ENCODE data around the gene GAB1.

GAB1 gene

DNA sequence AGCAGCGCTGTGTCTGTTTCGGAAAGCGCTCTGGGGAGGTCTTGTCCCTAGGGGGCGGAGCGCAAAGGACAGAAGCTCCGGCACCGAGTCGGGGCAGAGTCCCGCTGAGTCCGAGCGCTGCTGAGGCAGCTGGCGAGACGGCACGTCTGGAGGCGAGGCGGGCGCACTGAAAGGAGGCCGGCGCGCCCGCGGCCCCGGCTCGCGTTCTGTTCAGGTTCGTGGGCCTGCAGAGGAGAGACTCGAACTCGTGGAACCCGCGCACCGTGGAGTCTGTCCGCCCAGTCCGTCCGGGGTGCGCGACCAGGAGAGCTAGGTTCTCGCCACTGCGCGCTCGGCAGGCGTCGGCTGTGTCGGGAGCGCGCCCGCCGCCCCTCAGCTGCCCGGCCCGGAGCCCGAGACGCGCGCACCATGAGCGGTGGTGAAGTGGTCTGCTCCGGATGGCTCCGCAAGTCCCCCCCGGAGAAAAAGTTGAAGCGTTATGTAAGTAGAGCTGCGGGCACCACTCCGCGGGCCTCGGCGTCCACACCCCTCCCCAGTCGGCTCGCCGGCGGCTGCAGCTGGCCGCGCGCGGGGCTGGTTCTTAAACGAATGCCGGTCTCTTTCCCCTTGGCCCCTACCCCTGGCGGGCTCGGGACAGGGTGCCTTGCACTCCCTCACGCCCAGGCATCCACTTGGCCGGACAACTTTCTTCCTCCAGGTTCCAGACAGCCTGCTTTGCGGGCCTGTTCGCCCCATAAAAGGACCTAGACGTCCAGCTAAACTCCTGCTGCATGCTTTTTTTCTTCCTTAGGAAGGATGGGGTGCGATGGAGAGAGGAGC lies at the start of gene GAB1:
Gene GAB1, plus strand, starts transcription at position 96 of the 819 bp plus-strand sequence. Its CDS starts 313 bp downstream, at position 409.
- peak; percentile 77 for DNase-seq (ENCODE audit: low spot score)

DNA sequence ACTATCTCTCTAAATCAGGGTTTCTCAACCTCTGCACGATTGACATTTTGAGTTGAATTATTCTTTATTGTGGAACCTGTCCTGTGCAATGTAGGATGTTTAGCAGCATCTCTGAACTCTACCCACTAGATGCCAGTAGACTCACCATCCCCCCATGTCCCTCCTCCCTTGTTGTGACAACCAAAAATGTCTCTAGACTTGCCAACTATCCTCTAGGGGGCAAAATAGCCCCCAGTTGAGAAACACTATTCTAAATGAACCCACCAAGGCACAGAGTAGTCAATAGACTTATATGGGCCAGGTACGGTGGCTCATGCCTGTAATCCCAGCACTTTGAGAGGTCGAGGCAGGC lies 49.1 kb upstream of the GAB1 start:
- no peak for DNase-seq (ENCODE audit: low spot score)

DNA sequence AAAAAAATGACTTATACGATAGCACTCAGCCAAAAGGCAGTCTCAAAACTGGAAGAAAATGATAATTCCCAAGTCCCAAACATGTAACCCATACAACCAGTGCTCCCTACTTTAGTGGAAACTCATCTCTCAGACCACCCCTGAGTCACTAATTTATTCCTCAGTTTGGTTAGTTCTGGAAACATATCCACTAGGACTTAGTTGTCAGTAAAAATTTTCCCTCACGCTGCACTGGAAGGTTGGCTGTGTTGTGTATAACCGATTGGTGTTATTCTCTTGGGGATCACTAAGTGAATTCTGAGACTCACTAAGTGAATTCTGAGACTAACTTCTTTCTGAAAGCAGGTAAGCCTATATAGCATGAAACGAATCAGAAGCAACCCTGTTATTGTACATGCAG lies 48.5 kb upstream of the GAB1 start:
- DNase-seq (ENCODE audit: low spot score) = no peak

DNA sequence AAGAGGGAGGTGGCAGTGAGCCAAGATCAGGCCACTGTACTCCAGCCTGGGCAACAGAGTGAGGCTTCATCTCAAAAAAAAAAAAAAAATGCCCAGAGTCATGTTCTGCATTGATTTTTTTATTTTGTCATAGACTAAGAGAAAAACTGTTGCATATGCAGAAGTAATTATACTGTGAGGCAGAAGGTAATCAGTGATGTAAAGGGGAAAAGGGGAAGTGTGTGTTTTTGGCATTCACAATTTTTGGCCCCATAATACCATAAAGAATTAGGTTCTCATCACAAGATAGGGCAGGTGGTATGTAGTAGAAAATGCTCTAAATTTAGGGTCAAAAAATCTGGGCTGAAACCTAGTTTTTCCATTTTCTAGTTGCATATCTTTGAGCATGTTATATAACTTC lies 47.3 kb upstream of the GAB1 start:
- no peak for DNase-seq (ENCODE audit: low spot score)

DNA sequence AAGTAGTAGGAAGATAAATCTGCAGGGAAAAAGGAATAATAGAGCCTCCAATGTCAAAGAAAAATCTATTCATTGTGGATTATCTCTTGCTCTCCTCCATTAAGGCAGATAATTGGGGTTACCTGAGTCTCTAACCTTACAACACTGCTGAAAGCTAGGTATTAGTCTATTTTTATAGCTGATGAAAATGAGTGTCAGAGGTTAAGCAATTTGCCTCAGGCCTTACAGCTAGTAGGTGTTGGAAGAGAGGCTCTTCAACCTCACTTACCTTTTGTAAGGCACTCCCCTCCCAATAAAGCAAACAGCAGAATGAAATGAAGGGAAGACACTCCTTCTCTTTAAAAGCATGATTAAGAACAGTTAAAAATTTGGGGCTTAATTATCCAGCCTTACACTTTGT lies 45.4 kb upstream of the GAB1 start:
- no peak for DNase-seq (ENCODE audit: low spot score)

DNA sequence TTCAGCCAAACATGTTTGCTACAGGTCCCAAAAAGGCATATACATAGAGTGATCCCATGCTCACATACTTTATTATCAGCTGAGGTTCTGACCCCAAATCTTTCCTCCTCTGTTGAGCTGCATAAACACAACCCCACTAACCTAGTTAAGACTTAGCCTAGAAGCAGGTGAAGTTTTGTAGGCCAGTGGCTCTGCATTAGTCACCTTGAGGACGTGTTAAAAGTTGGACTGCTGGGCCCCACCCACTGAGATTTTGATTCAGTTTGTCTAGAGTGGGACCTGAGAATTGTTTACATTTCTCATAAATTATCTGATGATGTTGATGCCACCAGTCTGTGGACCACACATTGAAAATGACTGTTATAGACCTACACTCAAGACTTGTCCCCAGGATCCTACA lies 43.8 kb upstream of the GAB1 start:
- DNase-seq (ENCODE audit: low spot score) = no peak

DNA sequence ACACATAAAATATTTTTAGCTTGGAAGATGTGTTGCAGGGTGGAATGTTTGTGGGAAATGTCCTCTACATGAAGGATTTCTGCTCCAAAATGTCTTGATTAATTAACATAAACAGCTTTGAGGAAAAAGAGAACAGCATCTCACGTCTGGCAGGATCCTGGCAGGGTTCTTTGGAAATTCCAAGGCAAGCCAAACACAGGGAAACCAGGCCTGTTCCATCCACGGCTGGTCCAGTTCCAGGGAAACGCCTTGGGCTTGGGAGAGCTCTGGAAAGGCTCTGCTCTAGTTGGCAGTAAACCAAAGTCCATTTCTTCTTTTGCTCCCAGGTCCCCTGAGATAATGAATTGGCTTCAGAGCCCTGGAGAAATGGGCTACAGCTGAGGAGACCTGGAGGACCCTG lies 42.4 kb upstream of the GAB1 start:
- DNase-seq (ENCODE audit: low spot score) = no peak

DNA sequence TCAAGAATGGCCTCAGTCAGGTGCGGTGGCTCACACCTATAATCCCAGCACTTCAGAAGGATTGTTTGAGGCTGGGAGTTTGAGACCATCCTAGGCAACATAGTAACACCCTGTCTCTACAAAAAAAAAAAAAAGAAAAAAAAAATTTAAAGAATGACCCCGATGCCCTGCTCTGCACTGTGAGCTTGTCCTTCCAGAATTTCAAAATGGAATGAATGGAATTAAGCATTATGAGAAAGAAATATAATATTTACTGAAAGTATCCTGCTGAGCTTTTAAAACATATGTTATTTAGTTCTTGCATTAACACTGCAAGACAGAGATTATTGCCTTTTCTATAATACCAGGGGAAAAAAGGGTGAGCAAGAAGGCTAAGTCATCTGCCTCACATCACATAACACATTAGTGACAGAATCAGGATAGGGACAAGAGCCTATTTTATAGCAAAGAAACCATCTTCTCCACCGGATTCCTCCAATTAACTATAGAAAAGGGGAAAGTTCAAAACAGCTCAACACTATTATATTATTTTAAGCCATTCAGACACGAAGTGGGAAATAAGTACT lies 41.9 kb upstream of the GAB1 start:
- DNase-seq (ENCODE audit: low spot score) = no peak

DNA sequence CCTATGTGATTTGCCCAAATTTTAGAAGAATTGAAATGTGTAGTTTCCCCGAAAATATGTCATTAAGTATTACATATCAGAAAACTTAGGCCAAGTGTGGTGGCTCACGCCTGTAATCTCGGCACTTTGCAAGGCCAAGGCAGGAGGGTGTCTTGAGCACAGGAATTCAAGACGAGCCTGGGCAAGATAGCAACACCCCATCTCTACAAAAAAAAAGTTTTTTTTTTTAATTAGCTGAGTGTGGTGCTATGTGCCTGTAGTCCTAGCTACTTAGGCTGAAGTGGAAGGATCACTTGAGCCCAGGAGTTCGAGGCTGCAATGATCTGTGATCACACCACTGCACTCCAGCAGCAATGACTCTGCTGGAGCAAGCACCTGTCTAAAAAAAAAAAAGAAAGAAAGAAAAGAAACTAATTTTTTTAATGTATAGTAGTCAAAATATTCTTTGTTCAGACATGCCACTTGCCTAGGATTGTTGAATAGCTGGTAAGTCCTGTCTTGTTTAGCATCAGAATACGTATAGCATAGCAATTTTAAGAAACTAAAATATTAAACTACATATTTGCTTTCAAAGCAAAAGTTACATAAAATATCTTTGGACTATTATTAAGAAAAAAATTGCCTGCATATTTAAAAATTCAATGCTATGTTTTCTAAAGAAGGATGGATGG lies 40.1 kb upstream of the GAB1 start:
- no peak for DNase-seq (ENCODE audit: low spot score)

DNA sequence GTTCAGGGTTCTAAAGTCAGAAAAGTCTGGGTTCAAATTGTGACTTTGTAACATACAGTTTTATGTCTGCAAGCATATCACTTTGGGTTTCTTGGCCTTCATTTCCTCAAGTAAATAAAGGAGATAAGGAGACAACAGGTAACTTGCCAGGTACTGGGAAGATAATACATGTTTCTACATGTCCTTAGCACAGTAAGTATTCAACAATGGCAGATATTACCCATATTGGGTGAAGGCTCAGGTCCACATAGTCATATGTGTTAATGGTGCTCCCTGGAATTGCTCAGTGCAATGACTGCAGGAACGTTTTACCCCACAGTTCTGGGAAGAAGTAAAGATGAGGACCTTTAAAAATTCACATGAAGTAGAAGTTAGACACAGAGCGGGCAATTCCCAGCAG lies 35.8 kb upstream of the GAB1 start:
- no peak for DNase-seq (ENCODE audit: low spot score)

DNA sequence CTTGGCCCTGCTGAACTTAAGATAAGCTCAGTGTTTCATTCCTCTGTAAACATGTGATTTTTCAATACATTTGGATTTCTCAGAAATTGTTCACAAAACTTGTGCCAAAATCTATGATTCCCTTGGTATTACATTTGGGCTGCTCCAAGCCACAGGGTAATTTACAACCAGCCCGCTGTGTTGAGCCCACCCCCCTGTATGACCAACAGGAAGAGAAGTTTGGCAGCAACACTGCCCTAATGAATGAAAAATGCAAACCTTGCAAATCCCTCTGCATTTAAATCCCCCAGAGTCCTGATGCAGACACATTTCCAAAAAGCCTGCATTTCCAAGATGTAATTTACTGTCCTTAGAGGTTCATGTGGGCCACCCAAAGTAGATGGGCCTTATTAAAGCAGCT lies 34.1 kb upstream of the GAB1 start:
- DNase-seq (ENCODE audit: low spot score) = no peak

DNA sequence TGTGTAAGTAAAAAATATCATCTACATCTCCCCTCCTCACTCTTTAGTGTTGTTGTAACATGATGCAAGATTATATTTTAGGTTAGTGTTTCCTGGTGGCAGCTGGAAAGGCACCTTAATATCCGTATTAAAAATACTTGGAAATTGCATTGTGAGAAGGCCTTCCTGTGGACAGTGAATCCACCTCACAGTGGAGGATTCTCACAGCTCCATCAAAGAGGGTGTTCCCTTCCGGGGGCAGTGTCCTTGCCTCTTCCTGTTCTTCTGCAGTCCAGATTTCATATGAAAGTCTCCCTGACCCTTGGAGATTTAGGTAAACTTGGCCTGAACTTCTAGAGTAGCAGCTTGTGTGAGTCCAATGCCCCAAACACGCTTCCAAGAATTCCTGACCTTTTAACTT lies 29.9 kb upstream of the GAB1 start:
- DNase-seq (ENCODE audit: low spot score) = no peak

DNA sequence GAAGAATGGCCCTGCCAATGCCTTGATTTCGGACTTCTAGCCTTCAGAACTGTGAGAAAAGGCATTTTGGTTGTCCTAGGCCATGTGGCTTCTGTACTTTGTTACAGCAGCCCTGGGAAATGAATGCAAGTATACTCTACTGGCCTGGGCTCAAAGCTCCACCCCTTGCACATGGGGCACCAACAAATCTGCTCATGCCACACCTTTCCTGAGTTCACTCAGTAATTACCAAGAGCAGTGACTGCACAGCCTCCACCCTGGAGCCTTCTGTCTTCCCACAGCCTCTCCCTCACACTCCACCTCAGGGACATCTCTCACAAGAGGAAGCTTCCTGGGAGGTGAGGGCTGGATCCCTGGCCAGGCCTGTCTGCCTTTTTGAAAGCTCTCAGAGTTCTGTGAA lies 29.1 kb upstream of the GAB1 start:
- DNase-seq (ENCODE audit: low spot score) = no peak

DNA sequence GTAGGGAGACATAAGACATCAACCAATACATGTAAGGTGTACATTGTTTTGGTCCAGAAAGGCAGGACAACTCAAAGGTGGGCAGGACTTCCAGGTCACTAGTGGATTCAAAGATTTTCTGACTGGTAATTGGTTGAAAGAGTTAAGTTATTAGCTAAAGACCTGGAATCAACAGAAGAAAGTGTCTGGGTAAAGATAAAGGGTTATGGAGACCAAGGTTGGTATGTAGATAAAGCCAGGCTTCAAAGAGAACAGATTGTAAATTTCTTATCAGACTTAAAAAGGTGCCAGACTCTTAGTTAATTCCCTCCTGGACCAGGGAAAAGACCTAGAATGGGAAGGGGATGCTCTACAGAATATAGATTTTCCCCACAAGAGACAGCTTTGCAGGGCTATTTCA lies 28.3 kb upstream of the GAB1 start:
- no peak for DNase-seq (ENCODE audit: low spot score)

DNA sequence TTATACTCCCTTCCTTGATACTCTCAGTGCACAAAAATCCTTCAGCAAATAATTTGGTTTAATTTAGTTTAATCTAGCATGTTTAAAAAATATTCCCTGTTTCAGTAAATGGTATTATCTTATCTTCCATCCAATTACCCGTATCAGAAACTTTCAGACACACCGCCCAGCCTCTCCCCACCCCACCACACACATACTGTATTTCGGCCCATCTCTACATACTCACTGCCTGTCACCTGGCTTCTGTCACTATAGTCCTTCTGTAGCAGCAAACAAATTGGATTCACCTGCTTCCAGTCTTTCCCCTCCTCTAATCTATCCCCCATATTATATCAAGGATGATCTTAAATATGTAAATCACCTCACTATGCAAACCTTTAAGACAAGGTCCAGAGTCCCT lies 24.8 kb upstream of the GAB1 start:
- no peak for DNase-seq (ENCODE audit: low spot score)

DNA sequence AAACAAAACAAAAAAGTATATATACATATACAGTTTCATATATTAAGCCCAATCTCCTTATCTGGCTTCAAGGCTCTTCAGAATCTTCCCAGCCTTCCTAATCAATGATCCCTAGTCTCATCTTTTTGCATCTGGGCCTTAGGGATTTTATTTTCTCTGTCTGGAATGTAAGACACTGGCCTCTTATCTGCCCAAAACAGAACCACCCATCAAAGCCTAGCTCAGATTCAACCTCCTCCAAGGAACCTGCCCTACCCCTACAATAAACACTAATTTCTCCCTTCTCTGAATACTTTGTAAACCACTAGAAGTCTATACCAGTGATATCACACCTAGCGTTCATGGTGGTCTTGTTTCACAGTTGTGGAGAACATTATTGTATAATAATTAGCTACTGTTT lies 23.2 kb upstream of the GAB1 start:
- no peak for DNase-seq (ENCODE audit: low spot score)

DNA sequence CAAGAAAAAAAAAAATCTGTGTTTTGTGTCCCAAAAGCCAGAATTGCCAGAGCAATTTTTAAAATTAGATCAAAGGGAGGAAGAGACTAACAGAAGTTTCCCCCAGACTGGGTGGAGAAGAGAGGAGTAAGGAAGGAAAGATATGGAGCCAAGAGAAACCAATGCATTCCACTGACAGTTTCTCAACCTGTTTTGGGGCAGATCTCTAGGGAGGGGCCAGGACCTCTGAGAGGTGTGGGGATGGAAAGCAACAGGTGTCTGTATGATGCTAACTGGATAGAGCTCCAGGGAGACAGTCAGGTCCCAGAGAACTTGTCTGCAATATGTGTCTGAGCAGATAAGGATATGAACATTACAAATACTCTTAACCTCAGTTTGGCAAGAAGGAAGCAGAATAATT lies 22.7 kb upstream of the GAB1 start:
- no peak for DNase-seq (ENCODE audit: low spot score)

DNA sequence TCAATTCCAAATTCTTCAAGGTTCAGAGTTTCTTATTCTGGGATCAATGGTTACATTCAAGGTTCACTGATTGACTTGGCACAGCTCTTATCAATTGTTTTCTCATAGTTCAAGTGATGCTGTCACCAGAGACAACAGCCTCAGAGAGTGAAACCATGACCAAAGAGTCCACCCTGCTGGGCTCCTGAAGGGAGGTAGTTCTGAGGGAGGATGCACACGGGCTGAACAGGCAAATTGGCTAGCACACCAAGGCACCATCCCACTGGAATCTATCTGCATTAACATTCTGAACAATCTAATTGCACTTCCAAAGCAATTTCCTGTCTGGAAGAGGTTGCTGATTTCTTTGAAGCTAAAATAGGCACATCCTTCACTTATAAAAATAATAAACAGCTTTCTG lies 16.6 kb upstream of the GAB1 start:
- no peak for DNase-seq (ENCODE audit: low spot score)

DNA sequence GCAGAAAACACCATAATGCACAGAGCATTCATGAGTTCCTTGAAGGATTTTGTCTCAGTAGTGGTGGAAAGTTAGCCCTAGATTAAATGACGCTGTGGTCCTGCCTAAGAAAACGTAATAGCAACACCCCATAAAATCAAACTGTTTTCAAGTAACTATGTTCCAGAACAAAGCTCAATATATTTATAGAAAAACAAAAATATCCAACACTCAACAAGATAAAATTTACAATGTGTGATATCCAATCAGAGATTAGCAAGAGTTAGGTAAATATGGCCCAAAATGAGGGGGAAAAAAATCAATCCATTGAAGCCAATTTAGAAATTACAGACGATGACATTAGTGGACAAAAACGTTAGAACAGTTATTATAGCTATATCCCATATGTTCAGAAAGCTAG lies 9.9 kb upstream of the GAB1 start:
- DNase-seq (ENCODE audit: low spot score) = no peak

DNA sequence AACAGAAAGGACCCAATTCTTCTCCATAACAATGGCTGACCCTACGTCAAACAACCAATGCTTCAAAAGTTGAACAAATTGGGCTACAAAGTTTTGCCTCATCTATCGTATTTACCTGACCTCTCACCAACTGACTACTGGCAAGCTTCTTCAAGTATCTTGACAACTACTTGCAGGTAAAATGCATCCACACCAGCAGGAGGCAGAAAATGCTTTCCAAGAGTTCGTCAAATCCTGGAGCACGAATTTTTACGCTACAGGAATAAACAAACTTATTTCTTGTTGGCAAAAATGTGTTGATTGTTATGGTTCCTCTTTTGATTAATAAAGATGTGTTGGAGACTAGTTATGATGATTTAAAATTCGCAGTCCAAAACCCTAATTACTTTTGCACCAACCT lies 6.7 kb upstream of the GAB1 start:
- no peak for DNase-seq (ENCODE audit: low spot score)

DNA sequence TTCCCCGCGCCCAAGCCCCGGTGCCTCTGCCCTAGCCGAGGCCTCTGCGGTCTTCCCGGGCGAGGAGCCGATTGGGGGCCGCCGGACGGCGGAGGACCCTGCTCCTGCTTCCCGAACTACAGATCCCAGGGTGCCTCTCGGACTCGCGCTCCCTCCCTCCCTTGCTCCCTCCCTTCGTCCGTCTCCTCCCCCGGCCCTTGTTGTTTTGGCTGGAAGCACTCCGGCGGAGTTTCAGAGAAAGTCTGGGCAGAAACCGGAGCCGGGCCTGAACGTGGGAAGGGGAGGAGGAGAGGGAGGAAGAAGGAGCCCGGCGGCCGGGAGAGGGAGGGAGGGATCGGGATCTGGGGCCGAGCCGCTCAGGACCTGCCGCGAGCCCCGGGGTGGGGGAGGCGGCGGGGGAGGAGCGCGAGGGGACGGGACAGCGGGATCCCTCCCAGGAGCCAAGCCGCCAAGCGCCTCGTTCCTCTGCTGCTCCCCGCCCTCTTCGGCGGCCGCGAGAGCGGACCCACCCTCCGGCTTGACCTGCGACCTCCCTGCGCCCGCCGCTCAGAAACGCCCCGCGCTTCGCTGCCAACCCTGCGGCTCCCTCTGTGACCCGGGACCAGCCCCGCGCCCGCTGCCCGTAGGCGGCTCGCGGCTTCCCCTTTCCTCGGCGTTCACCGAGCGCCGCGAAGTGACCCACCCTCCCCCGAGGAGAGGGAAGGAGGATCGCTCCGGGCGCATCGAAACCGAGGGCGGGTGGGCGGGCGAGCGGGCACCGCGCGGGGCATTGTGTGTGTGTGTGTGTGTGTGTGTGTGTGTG lies 496 bp upstream of the GAB1 start:
- peak; percentile 84 for DNase-seq (ENCODE audit: low spot score)

DNA sequence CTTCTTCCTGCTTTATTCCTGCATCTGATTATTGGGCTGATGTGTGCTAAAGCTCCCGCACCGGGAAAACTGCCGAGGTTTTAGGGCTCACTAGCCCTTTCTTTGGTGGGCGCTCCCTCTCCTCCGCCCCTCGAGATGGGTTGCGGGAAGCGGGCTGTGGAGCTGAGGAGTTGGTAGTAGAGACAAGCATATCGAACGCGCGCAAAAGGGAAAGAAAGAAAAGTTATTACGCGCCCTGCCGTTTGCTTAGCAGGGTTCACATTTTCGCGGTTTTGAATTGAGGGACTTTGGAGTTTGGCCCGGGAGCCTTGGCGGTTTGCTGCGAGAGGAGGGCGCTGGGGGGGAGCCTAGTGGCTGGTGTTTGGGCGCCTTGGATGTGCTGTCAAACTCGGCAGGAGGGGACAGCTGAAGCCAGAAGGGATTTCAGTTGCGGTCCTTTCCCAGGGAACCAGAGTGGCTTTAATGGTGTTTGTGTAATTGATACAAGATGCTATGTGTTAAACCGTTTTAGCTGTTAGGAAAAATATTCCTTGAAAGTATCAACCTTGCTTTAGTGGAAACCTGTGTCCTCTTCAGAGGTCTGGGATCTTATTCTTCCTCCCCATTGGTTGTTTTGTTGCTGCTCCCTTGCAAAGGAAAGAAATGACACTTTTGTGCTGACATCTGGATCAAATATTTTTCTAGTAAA lies 1.1 kb downstream of the GAB1 start:
- peak; percentile 35 for DNase-seq (ENCODE audit: low spot score)
